HG03175 (cell line): Measurements from ENCODE around the gene KCNH2.
"Not testable (repeated sequence)": the region's sequence is repeated elsewhere in the genome, so short reads cannot be mapped to it uniquely, and the experiment has no call there.

ENCODE experiments used
- ATAC-seq: cut with Tn5 transposase; IDR thresholded peaks from one replicate; pipeline ENCODE4 v1.9.1; 2021; ENCODE audit warnings: mild to moderate bottlenecking, moderate library complexity; ENCODE audit not compliant: unreplicated experiment

KCNH2 gene, protein sequence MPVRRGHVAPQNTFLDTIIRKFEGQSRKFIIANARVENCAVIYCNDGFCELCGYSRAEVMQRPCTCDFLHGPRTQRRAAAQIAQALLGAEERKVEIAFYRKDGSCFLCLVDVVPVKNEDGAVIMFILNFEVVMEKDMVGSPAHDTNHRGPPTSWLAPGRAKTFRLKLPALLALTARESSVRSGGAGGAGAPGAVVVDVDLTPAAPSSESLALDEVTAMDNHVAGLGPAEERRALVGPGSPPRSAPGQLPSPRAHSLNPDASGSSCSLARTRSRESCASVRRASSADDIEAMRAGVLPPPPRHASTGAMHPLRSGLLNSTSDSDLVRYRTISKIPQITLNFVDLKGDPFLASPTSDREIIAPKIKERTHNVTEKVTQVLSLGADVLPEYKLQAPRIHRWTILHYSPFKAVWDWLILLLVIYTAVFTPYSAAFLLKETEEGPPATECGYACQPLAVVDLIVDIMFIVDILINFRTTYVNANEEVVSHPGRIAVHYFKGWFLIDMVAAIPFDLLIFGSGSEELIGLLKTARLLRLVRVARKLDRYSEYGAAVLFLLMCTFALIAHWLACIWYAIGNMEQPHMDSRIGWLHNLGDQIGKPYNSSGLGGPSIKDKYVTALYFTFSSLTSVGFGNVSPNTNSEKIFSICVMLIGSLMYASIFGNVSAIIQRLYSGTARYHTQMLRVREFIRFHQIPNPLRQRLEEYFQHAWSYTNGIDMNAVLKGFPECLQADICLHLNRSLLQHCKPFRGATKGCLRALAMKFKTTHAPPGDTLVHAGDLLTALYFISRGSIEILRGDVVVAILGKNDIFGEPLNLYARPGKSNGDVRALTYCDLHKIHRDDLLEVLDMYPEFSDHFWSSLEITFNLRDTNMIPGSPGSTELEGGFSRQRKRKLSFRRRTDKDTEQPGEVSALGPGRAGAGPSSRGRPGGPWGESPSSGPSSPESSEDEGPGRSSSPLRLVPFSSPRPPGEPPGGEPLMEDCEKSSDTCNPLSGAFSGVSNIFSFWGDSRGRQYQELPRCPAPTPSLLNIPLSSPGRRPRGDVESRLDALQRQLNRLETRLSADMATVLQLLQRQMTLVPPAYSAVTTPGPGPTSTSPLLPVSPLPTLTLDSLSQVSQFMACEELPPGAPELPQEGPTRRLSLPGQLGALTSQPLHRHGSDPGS

DNA sequence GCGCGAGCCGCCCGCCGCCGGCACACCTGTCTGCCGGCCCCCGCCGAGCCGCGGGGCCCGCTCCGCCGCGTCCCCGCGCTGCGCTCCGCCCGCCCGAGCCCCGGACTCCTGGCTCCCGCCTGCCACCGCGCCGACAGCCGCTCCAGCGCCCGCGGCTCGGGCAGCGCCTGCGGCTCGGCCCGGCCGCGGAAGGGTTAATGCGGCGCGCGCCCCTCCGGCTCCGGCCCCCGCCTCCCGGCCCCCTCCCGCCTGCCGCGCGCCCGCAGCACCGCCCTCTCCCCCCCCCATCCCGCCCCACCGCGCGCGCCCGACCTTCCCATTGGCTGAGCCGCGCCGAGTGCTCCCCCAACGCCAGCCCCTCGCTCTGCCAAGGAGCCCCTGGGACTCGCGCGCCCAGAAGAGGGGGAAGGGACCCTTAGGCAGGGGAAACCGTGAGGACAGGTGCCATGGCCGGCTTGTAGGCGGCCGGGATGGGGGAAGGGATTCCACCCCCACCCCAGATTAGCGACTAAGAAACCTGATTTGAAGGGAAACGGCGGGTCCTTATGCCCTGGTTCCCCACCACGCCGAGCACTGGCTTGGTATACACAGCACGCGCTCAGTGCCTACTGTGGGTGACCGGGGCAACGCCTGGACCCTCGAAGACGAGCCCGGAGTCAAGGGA is at the start of gene KCNH2:
KCNH2 (minus strand) TSS at position 196 of the 664 bp plus-strand sequence. CDS start 408 bp downstream, outside the sequence.
- ATAC-seq = no peak

DNA sequence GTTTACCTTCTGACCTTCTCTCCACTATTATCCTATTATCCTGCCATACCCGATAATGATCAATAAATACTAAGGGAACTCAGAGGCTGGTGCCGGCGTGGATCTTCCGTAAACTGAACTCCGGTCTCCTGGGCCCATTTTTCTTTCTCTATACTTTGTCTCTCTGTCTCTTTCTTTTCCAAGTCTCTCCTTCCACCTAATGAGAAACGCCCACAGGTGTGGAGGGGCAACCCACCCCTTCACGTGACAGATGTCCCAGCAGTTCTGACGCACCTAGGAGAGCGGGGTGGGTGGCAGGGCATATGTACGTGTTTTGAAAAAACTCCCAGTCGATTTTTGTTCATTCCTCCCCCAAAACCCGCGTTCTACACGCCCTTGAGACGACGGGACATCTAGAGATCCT is 49.6 kb upstream of the KCNH2 start:
- ATAC-seq = not testable (repeated sequence)

DNA sequence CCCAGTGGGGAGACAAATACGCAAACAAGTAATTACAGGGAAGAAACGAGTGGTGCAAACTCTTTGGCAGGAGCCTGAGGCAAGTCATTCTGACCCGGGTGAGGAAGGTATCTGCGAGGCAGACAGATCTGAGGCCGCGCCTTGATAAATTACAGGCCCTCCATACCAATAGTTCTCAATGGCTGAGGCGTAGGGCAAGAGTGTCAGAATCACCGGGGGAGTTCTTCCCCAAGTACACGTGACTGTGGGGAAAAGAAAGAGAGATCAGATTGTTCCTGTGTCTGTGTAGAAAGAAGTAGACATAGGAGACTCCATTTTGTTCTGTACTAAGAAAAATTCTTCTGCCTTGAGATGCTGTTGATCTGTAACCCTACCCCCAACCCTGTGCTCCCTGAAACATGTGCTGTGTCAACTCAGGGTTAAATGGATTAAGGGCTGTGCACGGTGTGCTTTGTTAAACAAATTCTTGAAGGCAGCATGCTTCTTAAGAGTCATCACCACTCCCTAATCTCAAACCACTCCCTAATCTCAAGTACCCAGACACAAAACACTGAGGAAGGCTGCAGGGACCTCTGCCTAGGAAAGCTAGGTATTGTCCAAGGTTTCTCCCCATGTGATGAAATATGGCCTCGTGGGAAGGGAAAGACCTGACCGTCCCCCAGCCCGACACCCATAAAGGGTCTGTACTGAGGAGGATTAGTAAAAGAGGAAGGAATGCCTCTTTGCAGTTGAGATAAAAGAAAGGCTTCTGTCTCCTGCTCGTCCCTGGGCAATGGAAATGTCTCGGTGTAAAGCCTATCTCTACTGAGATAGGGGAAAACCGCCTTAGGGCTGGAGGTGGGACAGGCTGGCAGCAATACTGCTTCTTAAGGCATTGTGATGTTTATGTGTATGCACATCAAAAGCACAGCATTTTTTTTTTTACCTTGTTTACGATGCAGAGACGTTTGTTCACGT is 48.9 kb upstream of the KCNH2 start:
- ATAC-seq = not testable (repeated sequence)

DNA sequence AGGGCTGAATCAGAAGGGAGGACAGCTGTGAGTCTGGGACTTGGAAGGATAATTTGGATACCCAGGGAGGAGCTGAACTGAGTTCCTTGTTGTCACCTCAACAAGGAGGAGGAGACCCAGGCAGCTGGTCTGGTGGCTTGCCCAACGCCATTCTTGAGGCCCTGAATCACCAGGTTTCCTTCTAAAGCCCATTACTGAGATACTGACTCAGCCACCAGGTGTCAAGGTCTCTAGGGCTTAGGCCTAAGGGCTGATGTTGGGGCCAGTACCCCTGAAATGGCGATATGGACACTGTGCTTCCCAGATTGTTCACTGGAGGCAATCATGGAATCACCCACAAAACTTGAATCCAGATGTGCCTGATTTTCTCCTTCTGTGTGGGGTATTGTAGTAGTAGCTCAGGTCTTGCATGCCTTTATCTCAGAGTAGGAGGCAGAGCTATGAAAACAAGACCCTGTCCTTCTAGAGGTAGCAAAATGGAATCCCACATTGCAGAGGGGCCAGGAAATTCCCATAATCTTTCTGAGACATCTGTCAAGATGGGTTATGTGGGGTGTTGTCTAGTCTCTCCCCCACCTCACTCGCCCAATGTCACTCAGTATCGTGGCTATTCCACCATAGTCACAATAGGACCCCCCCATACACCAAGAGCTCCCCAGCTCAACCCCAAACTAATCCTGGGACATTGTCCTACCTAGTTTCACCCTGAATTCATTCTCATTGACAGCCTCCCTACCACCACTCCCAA is 48.0 kb upstream of the KCNH2 start:
- ATAC-seq = no peak

DNA sequence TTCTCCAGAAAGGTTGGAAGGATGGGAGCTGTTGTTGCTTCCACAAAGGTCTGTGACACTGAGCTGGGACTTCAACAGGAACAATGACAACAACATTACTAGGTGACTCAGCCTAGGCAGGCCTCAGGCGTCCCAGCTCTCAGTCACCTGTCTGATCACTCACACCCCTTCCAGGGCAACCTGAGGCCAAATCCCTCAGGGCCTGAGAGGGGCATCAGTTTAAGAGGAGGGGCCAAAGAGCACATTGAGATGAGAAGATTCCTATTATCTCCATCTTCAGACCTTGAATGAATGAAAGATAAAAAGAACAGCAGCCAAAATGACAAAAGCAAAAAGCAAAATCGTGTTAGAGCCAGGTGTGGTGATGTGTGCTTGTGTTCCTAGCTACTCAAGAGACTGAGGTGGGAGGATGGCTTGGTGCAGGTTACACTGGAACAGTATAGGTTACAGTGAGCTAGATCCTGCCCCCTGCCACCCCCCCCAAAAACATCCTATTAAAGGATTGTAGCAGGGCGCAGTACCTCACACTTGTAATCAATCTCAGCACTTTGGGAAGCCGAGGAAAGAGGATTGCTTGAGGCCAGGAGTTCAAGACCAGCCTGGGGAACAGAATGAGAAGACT is 46.4 kb upstream of the KCNH2 start, which contains the start of gene ATG9B:
ATG9B (minus strand) TSS at position 60 of the 622 bp plus-strand sequence. CDS start 71 bp downstream, outside the sequence.
- no peak for ATAC-seq

DNA sequence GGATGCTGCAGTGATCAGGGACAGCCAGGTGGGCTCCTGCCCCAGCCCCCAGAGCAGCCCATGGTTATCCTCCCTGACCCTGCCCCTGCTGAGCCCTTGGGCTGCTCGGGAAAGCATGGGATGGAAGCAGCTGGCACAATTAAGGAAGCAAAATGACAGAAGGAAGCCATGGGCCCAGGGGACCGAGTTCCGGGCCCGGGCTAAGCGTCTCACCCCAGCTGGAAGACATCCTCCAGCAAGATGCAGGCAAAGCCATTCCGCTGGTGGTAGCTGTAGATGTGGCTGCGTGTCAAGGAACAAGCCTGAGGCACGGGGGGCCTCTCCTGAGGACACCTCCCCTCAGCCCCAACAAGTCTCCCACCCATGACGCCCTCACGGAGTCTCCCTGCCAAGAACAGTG is 45.1 kb upstream of the KCNH2 start:
- no peak for ATAC-seq

DNA sequence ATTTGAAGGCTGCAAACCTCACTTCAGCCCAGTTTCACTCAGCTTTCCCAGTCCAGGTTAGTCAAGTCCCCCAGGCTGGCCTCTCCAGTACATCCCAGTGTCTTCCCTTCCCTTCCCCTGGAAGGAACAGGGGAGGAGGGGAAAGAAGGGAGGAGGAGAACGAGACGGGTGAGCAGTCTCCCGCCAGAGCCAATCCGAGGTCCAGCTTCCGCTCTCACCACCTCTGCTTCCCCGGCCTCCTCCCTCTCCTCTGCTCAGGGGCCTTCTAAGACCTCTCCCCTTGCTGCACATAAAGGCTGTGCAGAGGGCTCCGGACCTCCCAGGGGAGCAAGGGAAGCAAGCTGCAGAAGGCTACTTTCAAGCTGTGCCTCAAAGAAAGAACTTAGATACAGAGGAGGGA is 42.1 kb upstream of the KCNH2 start:
- ATAC-seq = no peak

DNA sequence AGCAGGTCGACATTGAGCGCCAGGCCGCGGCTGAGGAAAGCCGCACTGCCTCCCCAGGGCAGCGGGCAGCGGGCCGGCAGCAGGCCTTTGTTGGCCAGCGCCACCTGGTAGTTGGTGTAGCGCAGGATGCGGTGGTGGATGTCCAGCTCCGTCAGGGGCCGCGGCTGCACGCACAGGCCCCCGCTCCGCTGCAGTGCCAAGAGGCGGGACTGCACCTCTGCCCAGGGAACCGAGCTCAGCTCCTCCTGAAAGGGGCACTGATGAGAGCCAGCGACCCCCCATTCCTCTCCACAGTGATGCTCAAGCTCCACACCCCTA is 41.0 kb upstream of the KCNH2 start:
- no peak for ATAC-seq

DNA sequence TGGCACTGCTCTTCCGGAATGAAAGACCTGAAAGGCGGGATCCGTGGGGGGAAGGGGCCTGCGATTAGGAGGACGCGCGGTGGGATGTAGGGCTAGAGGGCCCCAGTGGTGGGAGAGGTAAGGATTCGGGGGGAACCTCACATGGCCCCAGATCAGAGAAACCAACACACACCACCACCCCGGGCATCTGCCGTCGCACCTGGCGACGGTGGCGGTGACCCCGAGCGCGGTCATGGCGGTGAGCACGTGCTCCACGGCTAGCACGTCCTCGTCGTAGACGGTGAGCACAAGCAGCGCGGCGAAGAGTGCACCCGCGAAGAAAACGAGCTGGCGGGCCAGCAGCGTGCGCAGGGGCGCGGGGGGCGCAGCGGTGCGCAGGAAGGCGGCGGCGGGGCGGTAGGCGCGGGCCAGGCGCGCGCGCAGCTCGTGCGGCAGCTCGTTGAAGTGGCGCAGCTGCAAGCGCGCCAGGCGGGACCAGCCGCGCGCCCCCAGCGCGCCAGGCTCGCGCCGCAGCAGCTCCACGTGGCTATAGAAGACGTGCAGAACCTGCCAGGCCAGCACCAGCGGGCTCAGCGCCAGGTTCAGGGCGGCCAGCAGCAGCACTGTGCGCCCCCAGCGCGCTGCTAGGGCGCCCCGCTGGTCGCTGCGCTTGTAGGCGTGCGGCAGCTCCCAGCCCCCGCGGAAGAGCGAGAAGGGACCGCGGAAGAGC is 40.5 kb upstream of the KCNH2 start:
- ATAC-seq = no peak

DNA sequence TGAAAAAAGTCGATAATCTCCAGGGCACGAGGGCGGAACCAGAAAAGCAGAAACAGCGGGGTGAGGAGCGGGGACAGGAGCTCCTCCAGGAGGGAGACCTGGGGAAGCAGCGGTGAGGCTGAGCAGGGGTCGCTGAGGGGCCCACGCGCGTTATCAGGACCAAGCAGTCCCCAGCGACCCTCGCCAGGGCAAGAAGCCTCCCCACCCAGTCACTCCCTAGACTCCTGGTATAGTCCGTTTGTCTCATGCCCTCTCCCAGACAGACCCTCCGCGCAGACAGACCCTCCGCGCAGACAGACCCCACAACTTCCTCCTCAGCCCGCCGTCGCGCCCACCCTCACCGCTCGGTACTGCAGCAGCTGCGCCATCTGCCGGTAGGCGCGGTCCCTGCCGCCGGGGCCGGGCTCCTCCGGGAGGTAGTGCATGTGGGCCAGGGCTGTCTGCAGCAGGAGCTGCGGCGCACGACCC is 39.9 kb upstream of the KCNH2 start:
- peak; percentile 53 for ATAC-seq

DNA sequence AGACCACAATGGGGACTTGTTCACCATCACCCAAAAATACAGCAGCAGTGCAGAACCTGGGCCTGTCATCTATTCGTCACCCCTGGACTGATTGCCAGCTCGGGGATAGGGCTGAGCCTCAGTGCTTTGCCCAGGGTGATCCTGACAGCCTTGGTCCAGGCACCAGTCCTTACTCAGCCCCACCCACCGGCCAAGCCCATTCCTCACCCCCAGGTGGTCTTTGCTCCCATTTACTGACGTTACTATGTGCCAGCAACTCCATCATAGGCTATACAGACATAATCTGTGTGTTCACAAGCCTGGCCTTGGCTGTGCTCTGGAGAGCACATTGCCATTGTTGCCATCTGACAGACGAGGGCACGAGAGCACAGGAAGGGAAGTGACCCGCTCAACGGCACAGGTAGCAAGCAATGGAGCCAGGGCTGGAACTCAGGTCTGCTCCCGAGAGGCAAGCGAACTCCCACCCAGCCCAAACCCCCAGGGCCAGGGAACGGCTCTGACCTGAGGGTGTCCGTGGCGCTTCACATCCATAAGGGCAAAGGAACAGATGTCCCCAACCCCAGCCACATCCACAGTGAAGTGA is 39.3 kb upstream of the KCNH2 start:
- no peak for ATAC-seq

DNA sequence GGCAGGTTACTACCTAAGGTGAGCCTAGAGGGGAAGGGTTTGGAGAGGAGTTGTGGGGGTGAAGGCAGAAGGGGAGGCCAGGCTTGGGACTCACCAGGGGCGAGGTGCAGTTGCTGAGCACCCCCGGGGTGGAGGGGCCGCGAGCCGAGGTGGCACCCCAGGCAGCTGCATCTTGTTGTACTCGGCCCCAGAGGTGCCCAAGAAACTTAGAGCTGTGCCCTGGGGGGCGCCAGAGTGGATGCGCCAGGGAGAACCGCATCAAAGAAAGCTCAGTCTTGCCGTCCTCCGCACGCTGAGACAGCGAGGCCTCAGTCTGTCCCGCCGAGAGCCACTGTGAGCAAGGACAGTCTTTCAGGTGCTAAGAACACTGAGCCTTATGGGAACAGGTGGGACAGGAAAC is 38.8 kb upstream of the KCNH2 start:
- no peak for ATAC-seq

DNA sequence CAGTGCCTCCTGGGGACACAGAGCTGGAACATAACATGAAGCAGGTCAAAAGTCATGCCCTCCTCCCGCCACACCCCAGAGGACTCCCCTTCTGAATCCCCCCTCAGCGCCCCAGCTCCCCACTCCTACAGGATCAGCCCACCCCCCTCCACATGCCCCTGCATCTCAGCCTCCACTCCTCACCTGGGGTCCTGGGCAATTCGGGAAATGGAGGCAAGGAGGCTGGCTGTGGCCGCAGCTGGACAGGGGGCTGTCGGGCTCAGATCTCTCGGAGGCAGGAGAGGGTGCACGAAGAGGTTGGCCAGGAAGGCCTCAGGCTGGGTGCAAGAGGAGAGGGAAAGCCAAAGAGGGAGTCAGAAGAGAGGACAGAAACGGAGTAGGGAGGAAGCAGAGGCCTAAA is 38.4 kb upstream of the KCNH2 start:
- ATAC-seq = no peak

DNA sequence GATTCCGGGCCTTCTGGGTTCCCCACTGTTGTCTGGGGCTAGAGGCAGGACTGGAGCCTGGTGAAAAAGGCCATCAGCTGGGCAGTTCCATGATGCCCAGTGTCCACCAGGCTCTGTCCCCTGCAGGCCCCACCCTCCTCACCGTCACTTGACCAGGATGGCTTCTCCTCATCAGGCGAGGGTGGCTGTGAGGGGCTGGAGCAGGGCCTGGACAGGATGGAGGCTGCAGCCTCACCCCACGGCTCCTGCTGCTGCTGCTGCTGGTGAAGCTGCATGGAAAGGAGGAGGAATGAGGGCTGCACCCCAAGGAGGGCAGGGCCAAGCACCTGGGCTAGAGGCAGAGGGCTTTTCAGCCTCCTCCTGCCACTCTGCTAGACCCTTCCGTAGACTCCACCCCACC is 37.8 kb upstream of the KCNH2 start:
- no peak for ATAC-seq

DNA sequence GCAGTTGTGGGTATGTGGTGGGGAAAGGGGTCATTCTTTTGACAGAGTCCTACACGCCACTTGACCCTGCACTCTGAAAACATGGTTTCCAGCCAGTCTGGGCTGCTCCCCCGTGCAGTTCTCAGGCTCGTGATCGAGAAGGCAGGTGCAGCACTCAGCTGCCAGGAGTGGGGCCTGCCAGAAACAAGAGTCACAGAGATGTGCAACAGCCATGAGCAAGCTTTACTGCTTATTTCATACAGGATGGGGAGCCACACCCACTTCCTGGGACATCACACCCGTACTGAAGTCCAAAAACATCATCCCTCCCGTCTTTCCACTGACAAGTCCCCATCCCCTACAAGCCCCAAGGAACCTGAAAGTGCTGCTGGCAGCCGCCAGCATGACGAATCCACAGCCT is 36.8 kb upstream of the KCNH2 start:
- no peak for ATAC-seq

DNA sequence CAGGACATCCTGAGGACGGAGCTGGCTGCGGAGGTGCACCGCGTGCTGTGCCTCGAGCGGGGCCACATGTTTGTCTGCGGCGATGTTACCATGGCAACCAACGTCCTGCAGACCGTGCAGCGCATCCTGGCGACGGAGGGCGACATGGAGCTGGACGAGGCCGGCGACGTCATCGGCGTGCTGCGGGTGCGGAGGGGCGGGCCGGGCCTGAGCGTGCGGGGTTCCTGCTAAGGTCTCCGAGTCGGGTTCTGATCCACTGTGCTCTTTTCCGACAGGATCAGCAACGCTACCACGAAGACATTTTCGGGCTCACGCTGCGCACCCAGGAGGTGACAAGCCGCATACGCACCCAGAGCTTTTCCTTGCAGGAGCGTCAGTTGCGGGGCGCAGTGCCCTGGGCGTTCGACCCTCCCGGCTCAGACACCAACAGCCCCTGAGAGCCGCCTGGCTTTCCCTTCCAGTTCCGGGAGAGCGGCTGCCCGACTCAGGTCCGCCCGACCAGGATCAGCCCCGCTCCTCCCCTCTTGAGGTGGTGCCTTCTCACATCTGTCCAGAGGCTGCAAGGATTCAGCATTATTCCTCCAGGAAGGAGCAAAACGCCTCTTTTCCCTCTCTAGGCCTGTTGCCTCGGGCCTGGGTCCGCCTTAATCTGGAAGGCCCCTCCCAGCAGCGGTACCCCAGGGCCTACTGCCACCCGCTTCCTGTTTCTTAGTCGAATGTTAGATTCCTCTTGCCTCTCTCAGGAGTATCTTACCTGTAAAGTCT is 35.8 kb upstream of the KCNH2 start:
- ATAC-seq = peak; percentile 62

DNA sequence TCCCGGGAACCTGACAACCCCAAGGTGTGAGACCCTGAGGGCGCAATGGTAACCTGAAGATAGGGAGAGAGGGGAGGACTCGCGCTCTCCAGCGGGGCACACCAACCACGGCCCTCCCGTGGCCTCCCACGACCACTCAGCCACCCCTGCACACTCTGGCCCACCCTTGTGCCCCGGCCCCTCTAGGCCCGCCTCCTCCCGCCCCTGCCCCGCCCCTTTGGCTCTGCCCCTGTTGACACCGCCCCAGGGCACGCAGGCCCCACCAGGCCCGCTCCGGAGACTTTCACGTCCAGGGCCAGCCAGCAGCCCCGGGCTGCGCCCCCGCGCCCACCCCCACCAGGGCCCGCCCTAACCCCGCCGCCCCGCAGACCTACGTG is 35.2 kb upstream of the KCNH2 start:
- ATAC-seq = no peak
